Coronary artery (tissue), 2 donors: ENCODE measurements around the gene SPATA31E1.
A peak's percentile ranks its signal among the peaks of the same experiment; 100 is the strongest.

Experiments used
- DNase-seq: peaks from one replicate; pipeline ENCODE4 v3.0.0-alpha.2; 2017; ENCODE audit warnings: low spot score
- H3K27ac ChIP-seq, 2 donors: fragments of 200-600 bp; sonication (generic); one replicate each; pipeline ENCODE4 v1.5.1; 2016 to 2019
- H3K4me3 ChIP-seq: fragments of 200-600 bp; sonication (generic); 2 replicates; pipeline ENCODE4 v1.5.1; 2016; ENCODE audit warnings: mild to moderate bottlenecking, moderate library complexity
- CTCF ChIP-seq: fragments of 200-600 bp; sonication (generic); IDR thresholded peaks from one replicate; pipeline ENCODE4 v1.5.1; 2019; ENCODE audit warnings: antibody characterized with exemption

SPATA31E1 gene

GRCh38 chr9:87876708-87877107, 6.0 kb upstream of the SPATA31E1 start:
- Histone ChIP-seq H3K27ac (no peak overlapping the region), H3K4me3 (no peak overlapping the region)
- DNase-seq, result no peak
- TF ChIP-seq CTCF, result no peak

GRCh38 chr9:87878989-87879511, 3.6 kb upstream of the SPATA31E1 start:
- TF ChIP-seq CTCF, result no peak
- no peak overlapping the region for H3K4me3 ChIP-seq
- H3K27ac ChIP-seq, result no peak overlapping the region
- DNase-seq, result no peak

GRCh38 chr9:87880116-87880515, 2.6 kb upstream of the SPATA31E1 start:
- TF ChIP-seq CTCF, result no peak
- no peak for DNase-seq
- Histone ChIP-seq H3K27ac (no peak overlapping the region), H3K4me3 (no peak overlapping the region)

- no peak overlapping the region for H3K27ac ChIP-seq
- no peak for DNase-seq
- H3K4me3 ChIP-seq, result no peak overlapping the region
- TF ChIP-seq CTCF, result no peak
These were observed 2.0 kb upstream of the SPATA31E1 start for GRCh38 chr9:87880683-87881082.

- no peak for DNase-seq
- no peak overlapping the region for H3K4me3 ChIP-seq
- no peak for TF ChIP-seq CTCF
- no peak overlapping the region for H3K27ac ChIP-seq
These were observed 597 bp downstream of the SPATA31E1 start for GRCh38 chr9:87883274-87883673.

- Histone ChIP-seq H3K4me3 (no peak overlapping the region), H3K27ac (no peak overlapping the region)
- TF ChIP-seq CTCF, result no peak
- no peak for DNase-seq
These were observed 1.3 kb downstream of the SPATA31E1 start for GRCh38 chr9:87883990-87884389.

- Histone ChIP-seq H3K27ac (no peak overlapping the region), H3K4me3 (no peak overlapping the region)
- no peak for TF ChIP-seq CTCF
- DNase-seq, result peak; percentile 70
These were observed 2.1 kb downstream of the SPATA31E1 start for GRCh38 chr9:87884578-87885459.
